Ishikawa (cell line): ENCODE results near the gene ADIPOQ.

Experiments
- CEBPB ChIP-seq: IDR thresholded peaks from 2 replicates; pipeline ENCODE4 v1.6.1; 2012
- CREB1 ChIP-seq: IDR thresholded peaks from 2 replicates; pipeline ENCODE4 v1.6.1; 2012; ENCODE audit warnings: low read depth
- EGR1 ChIP-seq: IDR thresholded peaks from 2 replicates; pipeline ENCODE4 v1.6.1; 2012
- EP300 ChIP-seq: IDR thresholded peaks from 2 replicates; pipeline ENCODE4 v1.6.1; 2012; ENCODE audit warnings: borderline replicate concordance
- FOXM1 ChIP-seq: IDR thresholded peaks from 2 replicates; pipeline ENCODE4 v1.6.1; 2012; ENCODE audit warnings: low read depth, borderline replicate concordance
- NFIC ChIP-seq: IDR thresholded peaks from 2 replicates; pipeline ENCODE4 v1.6.1; 2012
- RAD21 ChIP-seq: IDR thresholded peaks from 2 replicates; pipeline ENCODE4 v1.6.1; 2012; ENCODE audit warnings: low read depth
- REST ChIP-seq: IDR thresholded peaks from 2 replicates; pipeline ENCODE4 v1.6.1; 2012; ENCODE audit warnings: low read depth, mild to moderate bottlenecking
- TAF1 ChIP-seq: IDR thresholded peaks from 2 replicates; pipeline ENCODE4 v1.6.1; 2012; ENCODE audit warnings: low read depth, mild to moderate bottlenecking
- TCF12 ChIP-seq: IDR thresholded peaks from 2 replicates; pipeline ENCODE4 v1.6.1; 2012; ENCODE audit warnings: low read depth
- TEAD4 ChIP-seq: IDR thresholded peaks from 2 replicates; pipeline ENCODE4 v1.6.1; 2012
- YY1 ChIP-seq: IDR thresholded peaks from 2 replicates; pipeline ENCODE4 v1.6.1; 2012; ENCODE audit warnings: low read depth
- ZBTB7A ChIP-seq: IDR thresholded peaks from 2 replicates; pipeline ENCODE4 v1.6.1; 2012; ENCODE audit warnings: low read depth
- TF ChIP-seq, protein P1 (sequence below): IDR thresholded peaks from 2 replicates; pipeline ENCODE4 v1.6.1; 2012
- TF ChIP-seq, protein P2 (sequence below): IDR thresholded peaks from 2 replicates; pipeline ENCODE4 v1.6.1; 2012

Gene ADIPOQ

GRCh38 chr3:186890911-186891310 lies 48.4 kb downstream of the ADIPOQ start:
- TF ChIP-seq, protein P1, sequence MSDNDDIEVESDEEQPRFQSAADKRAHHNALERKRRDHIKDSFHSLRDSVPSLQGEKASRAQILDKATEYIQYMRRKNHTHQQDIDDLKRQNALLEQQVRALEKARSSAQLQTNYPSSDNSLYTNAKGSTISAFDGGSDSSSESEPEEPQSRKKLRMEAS: no peak
- no peak for TF ChIP-seq EP300
- TF ChIP-seq RAD21: no peak
- no peak for TF ChIP-seq TEAD4
- no peak for TF ChIP-seq FOXM1
- TF ChIP-seq EGR1: no peak
- no peak for TF ChIP-seq CEBPB
- TF ChIP-seq REST: no peak
- TF ChIP-seq NFIC: no peak
- TF ChIP-seq TCF12: no peak
- TF ChIP-seq CREB1: no peak
- no peak for TF ChIP-seq TAF1
- TF ChIP-seq, protein P2, sequence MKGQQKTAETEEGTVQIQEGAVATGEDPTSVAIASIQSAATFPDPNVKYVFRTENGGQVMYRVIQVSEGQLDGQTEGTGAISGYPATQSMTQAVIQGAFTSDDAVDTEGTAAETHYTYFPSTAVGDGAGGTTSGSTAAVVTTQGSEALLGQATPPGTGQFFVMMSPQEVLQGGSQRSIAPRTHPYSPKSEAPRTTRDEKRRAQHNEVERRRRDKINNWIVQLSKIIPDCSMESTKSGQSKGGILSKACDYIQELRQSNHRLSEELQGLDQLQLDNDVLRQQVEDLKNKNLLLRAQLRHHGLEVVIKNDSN: no peak
- no peak for TF ChIP-seq ZBTB7A
- TF ChIP-seq YY1: no peak

GRCh38 chr3:186895406-186895805 lies 52.9 kb downstream of the ADIPOQ start:
- TF ChIP-seq, protein P2: no peak
- no peak for TF ChIP-seq REST
- TF ChIP-seq, protein P1: no peak
- TF ChIP-seq TAF1: no peak
- no peak for TF ChIP-seq ZBTB7A
- TF ChIP-seq YY1: no peak
- TF ChIP-seq CEBPB: no peak
- TF ChIP-seq EGR1: no peak
- TF ChIP-seq EP300: no peak
- TF ChIP-seq NFIC: no peak
- no peak for TF ChIP-seq TEAD4
- TF ChIP-seq RAD21: no peak
- TF ChIP-seq CREB1: no peak
- no peak for TF ChIP-seq FOXM1
- no peak for TF ChIP-seq TCF12

- TF ChIP-seq NFIC (no peak), ZBTB7A (no peak), TEAD4 (no peak), EGR1 (no peak), EP300 (no peak), RAD21 (no peak), CREB1 (no peak), YY1 (no peak), CEBPB (no peak)
- TF ChIP-seq, protein P2: no peak
These were observed 53.5 kb downstream of the ADIPOQ start for GRCh38 chr3:186896006-186896405.

DNA sequence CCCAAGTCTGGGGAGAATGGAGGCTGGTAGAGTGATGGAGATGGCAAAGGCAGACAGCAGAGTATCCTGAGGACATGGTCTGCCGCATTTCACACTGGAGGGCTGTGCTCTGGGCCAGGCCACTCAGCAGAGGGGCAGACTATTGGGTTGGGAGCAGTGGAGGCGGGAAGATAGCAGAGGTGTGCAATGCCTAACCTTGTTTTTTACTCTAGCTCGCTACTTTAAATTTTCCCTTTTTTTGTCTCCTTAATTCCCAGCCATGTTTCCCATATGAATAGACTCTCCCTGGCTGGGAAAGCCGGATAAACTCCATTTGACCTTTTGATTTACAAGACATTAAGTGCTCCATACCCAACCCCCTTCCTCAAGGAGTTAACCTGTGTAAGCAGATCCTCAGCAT lies 54.4 kb downstream of the ADIPOQ start:
- TF ChIP-seq, protein P2: no peak
- TF ChIP-seq TAF1: no peak
- TF ChIP-seq CREB1: no peak
- TF ChIP-seq TCF12: no peak
- no peak for TF ChIP-seq NFIC
- TF ChIP-seq EP300: no peak
- TF ChIP-seq EGR1: no peak
- TF ChIP-seq FOXM1: no peak
- no peak for TF ChIP-seq YY1
- TF ChIP-seq ZBTB7A: no peak
- no peak for TF ChIP-seq TEAD4
- no peak for TF ChIP-seq CEBPB
- no peak for TF ChIP-seq RAD21
- TF ChIP-seq, protein P1: no peak
- no peak for TF ChIP-seq REST
